Endothelial cell of umbilical vein (primary cell): Measurements from ENCODE around the gene RAB1A. TPM values are rescaled to one million over a fixed set of nuclear protein-coding genes. Genes with fewer than 3 reads are reported as not detected.
A peak's percentile ranks its signal among the peaks of the same experiment; 100 is the strongest.

Source experiments
- BruUV-seq: library from RNA; stranded (reverse); fragments of 400-500 nt; replicated peaks from 2 replicates; lab custom pipeline; 2021; lab: Mats Ljungman, UMichigan
- CTCF ChIA-PET: fragments of 300-600, 350-600 bp; sonication (Branson Sonifier 250); formaldehyde crosslinking; loops from one replicate; lab custom pipeline; 2021; ENCODE audit warnings: antibody characterized with exemption, inconsistent platforms; lab: Charles Lee
- POLR2A ChIA-PET: fragments of 300-600, 350-600 bp; sonication (Branson Sonifier 250); formaldehyde crosslinking; loops from one replicate; lab custom pipeline; 2021; ENCODE audit warnings: antibody characterized with exemption, inconsistent platforms; lab: Charles Lee
- DNase-seq: peaks from one replicate; pipeline ENCODE4 v3.0.0-alpha.2; 2011; ENCODE audit warnings: low read depth, low spot score
- FAIRE-seq: peaks from 2 replicates; lab custom pipeline; 2011; peaks lifted over from hg19 to GRCh38; lab: Jason Lieb, UNC
- H2AFZ ChIP-seq: 2 replicates; pipeline ENCODE4 v1.6.0; 2012; ENCODE audit warnings: low read depth, low read length, control low read depth, inconsistent platforms
- H3K27ac ChIP-seq: 2 replicates; pipeline ENCODE4 v1.5.1; 2011; ENCODE audit warnings: low read depth, mild to moderate bottlenecking, control low read depth, low read length, moderate library complexity; ENCODE audit not compliant: insufficient read depth
- H3K27me3 ChIP-seq, 2 experiments: 2 replicates each; pipeline versions ENCODE4 v1.6.0 to v1.6.1; 2011; ENCODE audit warnings: low read length in 2 of 2, mixed read lengths in 1 of 2; ENCODE audit not compliant: control insufficient read depth in 2 of 2, insufficient read depth in 2 of 2
- H3K36me3 ChIP-seq, 2 experiments: 2 replicates in 1 of 2; 3 replicates in 1 of 2; pipeline ENCODE4 v1.5.1; 2011; ENCODE audit warnings: low read length in 2 of 2, mild to moderate bottlenecking in 1 of 2, moderate library complexity in 1 of 2; ENCODE audit not compliant: control insufficient read depth in 2 of 2, insufficient read depth in 2 of 2; ENCODE audit errors: extremely low read depth in 1 of 2
- H3K4me1 ChIP-seq: 3 replicates; pipeline ENCODE4 v1.5.1; 2011; ENCODE audit warnings: mild to moderate bottlenecking, low read length; ENCODE audit not compliant: control insufficient read depth, insufficient read depth; ENCODE audit errors: extremely low read depth
- H3K4me2 ChIP-seq: 2 replicates; pipeline ENCODE4 v1.6.1; 2011; ENCODE audit warnings: low read length, control low read depth, mixed read lengths; ENCODE audit not compliant: insufficient read depth
- H3K4me3 ChIP-seq, 3 experiments: fragments of 200-600 bp in 1 of 3; sonication (generic), shearing (Covaris generic) in 1 of 3; replicated peaks in 1 of 3; 2 replicates each; pipeline ENCODE4 v1.5.1; 2011 to 2016; ENCODE audit warnings: control low read depth in 3 of 3, low read length in 3 of 3, mild to moderate bottlenecking in 2 of 3, inconsistent platforms in 1 of 3, low read depth in 1 of 3, moderate library complexity in 1 of 3; ENCODE audit not compliant: insufficient read depth in 1 of 3
- H3K79me2 ChIP-seq: 2 replicates; pipeline ENCODE4 v1.6.0; 2012; ENCODE audit warnings: low read length, inconsistent platforms; ENCODE audit not compliant: control insufficient read depth, insufficient read depth
- H3K9ac ChIP-seq: replicated peaks from 2 replicates; pipeline ENCODE3; 2011; ENCODE audit warnings: low read length, control low read depth; ENCODE audit not compliant: insufficient read depth; ENCODE audit errors: extremely low read depth
- H3K9me1 ChIP-seq: replicated peaks from 3 replicates; pipeline ENCODE4 v1.6.0; 2011; ENCODE audit warnings: mild to moderate bottlenecking, low read length; ENCODE audit not compliant: control insufficient read depth, insufficient read depth; ENCODE audit errors: extremely low read depth
- H3K9me3 ChIP-seq: replicated peaks from 2 replicates; pipeline ENCODE4 v1.5.1; 2012; ENCODE audit warnings: low read length, inconsistent platforms; ENCODE audit not compliant: control insufficient read depth, insufficient read depth
- H4K20me1 ChIP-seq: replicated peaks from 2 replicates; pipeline ENCODE3; 2011; ENCODE audit warnings: mild to moderate bottlenecking, low read length; ENCODE audit not compliant: control insufficient read depth, insufficient read depth; ENCODE audit errors: extremely low read depth
- EZH2 ChIP-seq: IDR thresholded peaks from 2 replicates; pipeline ENCODE4 v1.6.1; 2012; ENCODE audit warnings: borderline replicate concordance, low read depth, mild to moderate bottlenecking, moderate library complexity, low read length, inconsistent platforms; ENCODE audit not compliant: severe bottlenecking
- FOS ChIP-seq: IDR thresholded peaks from 2 replicates; pipeline ENCODE4 v1.6.1; 2011; ENCODE audit warnings: mild to moderate bottlenecking, low read length, moderate library complexity, borderline replicate concordance; ENCODE audit not compliant: insufficient read depth
- GATA2 ChIP-seq: IDR thresholded peaks from 2 replicates; pipeline ENCODE4 v1.7.0; 2011; ENCODE audit warnings: low read depth, mild to moderate bottlenecking, moderate library complexity, mixed read lengths, low read length; ENCODE audit not compliant: insufficient read length, insufficient read depth
- JUN ChIP-seq: IDR thresholded peaks from 2 replicates; pipeline ENCODE4 v1.6.1; 2011; ENCODE audit warnings: borderline replicate concordance, low read depth; ENCODE audit not compliant: insufficient read length, insufficient read depth
- MYC ChIP-seq: IDR thresholded peaks from one replicate; pipeline ENCODE4 v1.6.1; 2011; ENCODE audit warnings: mild to moderate bottlenecking, low read depth, low read length
- POLR2A ChIP-seq: IDR thresholded peaks from 2 replicates; pipeline ENCODE4 v1.6.1; 2012; ENCODE audit warnings: low read depth, mild to moderate bottlenecking, control low read depth, low read length
- POLR2AphosphoS5 ChIP-seq: IDR thresholded peaks from 2 replicates; pipeline ENCODE4 v1.6.1; 2012; ENCODE audit warnings: low read depth, mild to moderate bottlenecking, control low read depth, low read length, moderate library complexity; ENCODE audit not compliant: insufficient read depth
- dilution Hi-C: fragments of 300-500 bp; cut with MboI; formaldehyde crosslinking; loops from one replicate; pipeline ENCODE4 v1.15.0; 2019; ENCODE audit warnings: low sequenced_read_pairs; ENCODE audit not compliant: extremely low pct_ligation_motif_present
- intact Hi-C: fragments of 100-400 bp; cut with micrococcal nuclease; formaldehyde crosslinking; loops from one replicate; pipeline ENCODE4 v1.10.0; 2022
- polyA plus RNA-seq, 4 experiments: library from polyadenylated mRNA; depleted of rRNA in 3 of 4; stranded (reverse) in 3 of 4; unstranded in 1 of 4; fragments of >200 nt; gene quantifications; 2 replicates each; pipeline versions ENCODE4 v1.2.1 to v1.2.3, GENCODE V29; 2011 to 2012; ENCODE audit warnings: missing spikeins in 1 of 4
- total RNA-seq: library from RNA; stranded (reverse); gene quantifications from 2 replicates; pipeline ENCODE4 v1.2.3, GENCODE V29; 2021
- TF ChIP-seq, protein P1 (sequence below), 2 donors: IDR thresholded peaks; 1 replicate in 1 of 2; 2 replicates in 1 of 2; pipeline ENCODE4 v1.5.1; 2011; ENCODE audit warnings: low read length in 2 of 2, mild to moderate bottlenecking in 2 of 2, moderate library complexity in 2 of 2, control low read depth in 1 of 2, inconsistent platforms in 1 of 2, low read depth in 1 of 2; ENCODE audit not compliant: insufficient read depth in 1 of 2; ENCODE audit errors: extremely low read depth in 1 of 2
- TF ChIP-seq, protein P2 (sequence below): IDR thresholded peaks from 2 replicates; pipeline ENCODE4 v1.6.1; 2011; ENCODE audit not compliant: insufficient read depth, insufficient read length

The RAB1A gene
- total and polyA plus RNA-seq, 2 donors (not counting 3 experiments of a cell fraction or from before 2014, with no cell fraction given): 121 to 176 TPM

DNA sequence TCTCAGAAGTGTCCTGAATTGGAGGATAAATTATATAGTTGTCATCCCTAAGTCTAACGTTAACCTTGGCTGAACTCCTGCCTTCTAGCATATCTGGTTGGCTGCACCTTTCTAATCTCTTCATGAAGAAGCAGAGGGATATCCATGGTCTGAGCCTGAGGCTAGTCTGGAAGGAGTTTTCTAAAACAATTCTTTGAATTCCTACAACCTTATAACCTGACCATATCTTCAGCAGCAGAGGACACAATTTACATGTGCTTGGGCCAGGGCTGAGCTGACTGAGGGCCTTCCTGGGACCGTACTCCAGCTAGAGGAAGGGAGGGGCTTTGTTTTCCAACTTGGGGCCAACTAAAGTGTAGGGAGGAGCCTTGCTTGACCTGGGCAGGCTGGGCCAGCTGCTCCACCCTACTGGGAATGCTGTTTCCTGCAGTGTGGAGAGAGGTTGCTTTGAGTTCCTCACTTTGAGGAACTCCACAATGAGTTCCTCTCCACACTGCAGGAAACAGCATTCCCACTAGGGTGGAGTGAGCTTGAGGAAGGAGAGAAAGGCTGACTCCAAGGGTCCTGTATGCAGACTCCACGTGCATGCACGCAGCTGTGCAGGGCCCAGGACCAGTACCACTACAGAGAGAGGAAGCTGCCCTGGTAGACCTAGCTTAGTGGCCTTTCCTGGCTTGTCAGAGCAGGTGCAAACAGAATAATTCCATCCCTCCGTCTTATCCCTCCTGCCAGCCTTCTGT, 54.1 kb downstream of the RAB1A start:
- Histone ChIP-seq H3K4me2 (no peak overlapping the region), H3K4me3 (no peak overlapping the region), H3K27me3 (no peaks in the 10 kb centered on the region), H3K9me3 (no peaks in the 10 kb centered on the region), H3K36me3 (peaks cover 7 to 49% of the 10 kb centered on the region in 2 experiments), H3K9me1 (no peaks in the 10 kb centered on the region), H3K9ac (no peak overlapping the region), H4K20me1 (no peaks in the 10 kb centered on the region), H3K4me1 (peaks cover 18% of the 10 kb centered on the region), H3K79me2 (no peaks in the 10 kb centered on the region), H2AFZ (no peak overlapping the region), H3K27ac (peak overlapping the region; percentile 10)
- intact Hi-C loops (no loop called here), dilution Hi-C loops (no loop called here)
- BruUV-seq: no TSS peak
- ChIA-PET CTCF (interaction anchor here (1.4 to 3.0 kb wide), 6 partner anchors 10 to 111 kb away, joined by 5 to 20 read pairs (median 6); partner anchors contain the start of gene RAB1A), POLR2A (interaction anchor here (0.6 to 1.5 kb wide), 4 partner anchors 17 to 111 kb away, joined by 3 to 6 read pairs (median 4); partner anchors contain the start of gene RAB1A)
- no peak for TF ChIP-seq EZH2
- no peak for TF ChIP-seq POLR2AphosphoS5
- TF ChIP-seq POLR2A: no peak
- FAIRE-seq (peak; percentile 37), DNase-seq (peak; percentile 35)

DNA sequence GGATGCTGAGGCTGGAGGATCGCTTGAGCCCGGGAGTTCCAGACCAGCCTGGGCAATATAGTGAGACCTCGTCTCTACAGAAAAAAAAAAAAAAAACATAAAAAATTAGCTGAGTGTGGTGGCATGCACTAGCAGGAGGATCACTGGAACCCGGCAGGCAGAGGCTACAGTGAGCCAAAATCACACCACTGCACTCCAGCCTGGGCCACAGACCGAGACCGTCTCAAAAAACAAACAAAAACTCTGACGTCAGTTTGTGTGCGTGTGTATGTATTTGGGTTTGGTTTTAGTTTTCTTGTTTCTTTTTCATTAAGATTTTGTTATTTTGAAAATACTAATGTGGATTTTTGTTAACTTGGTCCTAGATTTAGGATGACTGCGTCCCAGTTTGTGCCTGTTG, 54.7 kb downstream of the RAB1A start:
- no peak overlapping the region for H2AFZ ChIP-seq
- ChIA-PET POLR2A (no interaction called here), CTCF (interaction anchor here (1.3 to 3.0 kb wide), 7 partner anchors 10 to 112 kb away, joined by 3 to 20 read pairs (median 6); partner anchors contain the start of gene RAB1A)
- BruUV-seq: no TSS peak
- H3K4me3 ChIP-seq: no peak overlapping the region
- H3K27ac ChIP-seq: no peak overlapping the region
- dilution Hi-C loops (no loop called here), intact Hi-C loops (no loop called here)
- peaks cover 6 to 51% of the 10 kb centered on the region in 2 experiments for H3K36me3 ChIP-seq
- H3K9me3 ChIP-seq: no peaks in the 10 kb centered on the region
- H3K9ac ChIP-seq: no peak overlapping the region
- no peaks in the 10 kb centered on the region for H4K20me1 ChIP-seq
- no peaks in the 10 kb centered on the region for H3K27me3 ChIP-seq
- H3K79me2 ChIP-seq: no peaks in the 10 kb centered on the region
- H3K9me1 ChIP-seq: no peaks in the 10 kb centered on the region
- no peak for FAIRE-seq
- no peak for TF ChIP-seq JUN
- no peak for TF ChIP-seq FOS
- no peak for TF ChIP-seq POLR2AphosphoS5
- TF ChIP-seq GATA2: no peak
- no peak for TF ChIP-seq EZH2
- no peak for TF ChIP-seq POLR2A
- TF ChIP-seq, protein P1, sequence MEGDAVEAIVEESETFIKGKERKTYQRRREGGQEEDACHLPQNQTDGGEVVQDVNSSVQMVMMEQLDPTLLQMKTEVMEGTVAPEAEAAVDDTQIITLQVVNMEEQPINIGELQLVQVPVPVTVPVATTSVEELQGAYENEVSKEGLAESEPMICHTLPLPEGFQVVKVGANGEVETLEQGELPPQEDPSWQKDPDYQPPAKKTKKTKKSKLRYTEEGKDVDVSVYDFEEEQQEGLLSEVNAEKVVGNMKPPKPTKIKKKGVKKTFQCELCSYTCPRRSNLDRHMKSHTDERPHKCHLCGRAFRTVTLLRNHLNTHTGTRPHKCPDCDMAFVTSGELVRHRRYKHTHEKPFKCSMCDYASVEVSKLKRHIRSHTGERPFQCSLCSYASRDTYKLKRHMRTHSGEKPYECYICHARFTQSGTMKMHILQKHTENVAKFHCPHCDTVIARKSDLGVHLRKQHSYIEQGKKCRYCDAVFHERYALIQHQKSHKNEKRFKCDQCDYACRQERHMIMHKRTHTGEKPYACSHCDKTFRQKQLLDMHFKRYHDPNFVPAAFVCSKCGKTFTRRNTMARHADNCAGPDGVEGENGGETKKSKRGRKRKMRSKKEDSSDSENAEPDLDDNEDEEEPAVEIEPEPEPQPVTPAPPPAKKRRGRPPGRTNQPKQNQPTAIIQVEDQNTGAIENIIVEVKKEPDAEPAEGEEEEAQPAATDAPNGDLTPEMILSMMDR (IDR thresholded peaks at IDR 0.05; ENCODE audit: extremely low read depth in 1 of 2, insufficient read depth in 1 of 2, low read depth in 1 of 2, low read length in 2 of 2): no peak
- TF ChIP-seq, protein P2, sequence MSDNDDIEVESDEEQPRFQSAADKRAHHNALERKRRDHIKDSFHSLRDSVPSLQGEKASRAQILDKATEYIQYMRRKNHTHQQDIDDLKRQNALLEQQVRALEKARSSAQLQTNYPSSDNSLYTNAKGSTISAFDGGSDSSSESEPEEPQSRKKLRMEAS: no peak
- TF ChIP-seq MYC: no peak
- peaks cover 24% of the 10 kb centered on the region for H3K4me1 ChIP-seq
- no peak overlapping the region for H3K4me2 ChIP-seq
- DNase-seq: no peak
